ENCODE data around the gene AARS1. TPM values are rescaled to one million over a fixed set of nuclear protein-coding genes. Genes with fewer than 3 reads are reported as not detected.
"Not testable (repeated sequence)": the region's sequence is repeated elsewhere in the genome, so short reads cannot be mapped to it uniquely, and the experiment has no call there.

The AARS1 gene
- total and polyA plus RNA-seq, 4 donors: 53.7 to 121 (median 64.0) TPM

DNA sequence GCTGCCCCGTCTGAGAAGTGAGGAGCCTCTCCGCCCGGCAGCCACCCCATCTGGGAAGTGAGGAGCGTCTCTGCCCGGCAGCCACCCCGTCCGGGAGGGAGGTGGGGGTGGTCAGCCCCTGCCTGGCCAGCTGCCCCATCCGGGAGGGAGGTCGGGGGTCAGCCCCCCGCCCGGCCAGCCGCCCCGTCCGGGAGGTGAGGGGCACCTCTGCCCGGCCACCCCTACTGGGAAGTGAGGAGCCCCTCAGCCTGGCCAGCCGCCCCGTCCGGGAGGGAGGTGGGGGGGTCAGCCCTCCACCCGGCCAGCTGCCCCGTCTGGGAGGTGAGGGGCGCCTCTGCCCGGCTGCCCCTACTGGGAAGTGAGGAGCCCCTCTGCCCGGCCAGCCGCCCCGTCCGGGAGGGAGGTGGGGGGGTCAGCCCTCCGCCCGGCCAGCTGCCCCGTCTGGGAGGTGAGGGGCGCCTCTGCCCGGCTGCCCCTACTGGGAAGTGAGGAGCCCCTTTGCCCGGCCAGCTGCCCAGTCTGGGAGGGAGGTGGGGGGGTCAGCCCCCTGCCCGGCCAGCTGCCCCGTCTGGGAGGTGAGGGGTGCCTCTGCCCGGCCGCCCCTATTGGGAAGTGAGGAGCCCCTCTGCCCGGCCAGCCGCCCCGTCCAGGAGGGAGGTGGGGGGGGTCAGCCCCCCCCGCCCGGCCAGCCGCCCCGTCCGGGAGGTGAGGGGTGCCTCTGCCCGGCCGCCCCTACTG lies 84.5 kb downstream of the AARS1 start:
- H3K4me1 ChIP-seq (ENCODE audit: control insufficient read depth in 4 of 4, insufficient read depth in 4 of 4, low read length in 3 of 4); H3K9ac ChIP-seq (ENCODE audit: low read depth in 1 of 2, low read length in 2 of 2); H3K9me3 ChIP-seq (ENCODE audit: control insufficient read depth in 4 of 4, low read length in 3 of 4); H3K27me3 ChIP-seq (ENCODE audit: control insufficient read depth in 4 of 4, insufficient read depth in 4 of 4, low read length in 3 of 4); H3K36me3 ChIP-seq (ENCODE audit: control insufficient read depth in 4 of 4, insufficient read depth in 3 of 4, low read depth in 1 of 4, low read length in 3 of 4); H3K27ac ChIP-seq (ENCODE audit: low read depth in 1 of 2, low read length in 2 of 2); DNase-seq (ENCODE audit: low spot score); H3K4me3 ChIP-seq (ENCODE audit: low read depth in 1 of 3, low read length in 3 of 3): not testable (repeated sequence)
- 95% methylated on average over 43 of the region's 46 CpGs for WGBS

DNA sequence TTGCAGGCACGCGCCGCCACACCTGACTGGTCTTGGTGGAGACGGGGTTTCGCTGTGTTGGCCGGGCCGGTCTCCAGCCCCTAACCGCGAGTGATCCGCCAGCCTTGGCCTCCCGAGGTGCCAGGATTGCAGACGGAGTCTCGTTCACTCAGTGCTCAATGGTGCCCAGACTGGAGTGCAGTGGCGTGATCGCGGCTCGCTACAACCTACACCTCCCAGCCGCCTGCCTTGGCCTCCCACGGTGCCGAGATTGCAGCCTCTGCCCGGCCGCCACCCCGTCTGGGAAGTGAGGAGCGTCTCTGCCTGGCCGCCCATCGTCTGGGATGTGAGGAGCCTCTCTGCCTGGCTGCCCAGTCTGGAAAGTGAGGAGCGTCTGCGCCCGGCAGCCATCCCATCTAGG lies 85.3 kb downstream of the AARS1 start:
- 97% methylated on average over 19 of the region's 29 CpGs for WGBS
- H3K9me3 ChIP-seq (ENCODE audit: control insufficient read depth in 4 of 4, low read length in 3 of 4): not testable (repeated sequence)

DNA sequence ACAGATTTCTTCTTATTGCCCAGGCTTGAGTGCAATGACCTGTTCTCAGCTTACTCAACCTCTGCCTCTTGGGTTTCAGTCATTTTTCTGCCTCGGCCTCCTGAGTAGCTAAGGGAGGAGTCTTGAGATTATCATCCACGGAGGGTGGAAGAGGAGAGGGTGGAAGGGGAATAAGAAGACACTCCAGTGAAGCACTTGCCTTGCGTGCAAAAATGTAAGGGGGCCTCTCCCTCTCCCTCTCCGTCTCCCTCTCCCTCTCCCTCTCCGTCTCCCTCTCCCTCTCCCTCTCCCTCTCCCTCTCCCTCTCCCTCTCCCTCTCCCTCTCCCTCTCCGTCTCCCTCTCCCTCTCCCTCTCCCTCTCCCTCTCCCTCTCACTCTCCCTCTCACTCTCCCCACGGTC lies 85.8 kb downstream of the AARS1 start:
- not testable (repeated sequence) for H3K27ac ChIP-seq (ENCODE audit: low read depth in 1 of 2, low read length in 2 of 2); H3K4me3 ChIP-seq (ENCODE audit: low read depth in 1 of 3, low read length in 3 of 3); DNase-seq (ENCODE audit: low spot score); H3K9me3 ChIP-seq (ENCODE audit: control insufficient read depth in 4 of 4, low read length in 3 of 4); H3K27me3 ChIP-seq (ENCODE audit: control insufficient read depth in 4 of 4, insufficient read depth in 4 of 4, low read length in 3 of 4); H3K36me3 ChIP-seq (ENCODE audit: control insufficient read depth in 4 of 4, insufficient read depth in 3 of 4, low read depth in 1 of 4, low read length in 3 of 4); H3K4me1 ChIP-seq (ENCODE audit: control insufficient read depth in 4 of 4, insufficient read depth in 4 of 4, low read length in 3 of 4); H3K9ac ChIP-seq (ENCODE audit: low read depth in 1 of 2, low read length in 2 of 2)
- 74% methylated on average over 5 of the region's 7 CpGs for WGBS

More for the DNA sequence above, 85.3 kb downstream of the AARS1 start:
- H3K27me3 ChIP-seq (ENCODE audit: control insufficient read depth in 4 of 4, insufficient read depth in 4 of 4, low read length in 3 of 4); H3K27ac ChIP-seq (ENCODE audit: low read depth in 1 of 2, low read length in 2 of 2); H3K9ac ChIP-seq (ENCODE audit: low read depth in 1 of 2, low read length in 2 of 2); DNase-seq (ENCODE audit: low spot score); H3K36me3 ChIP-seq (ENCODE audit: control insufficient read depth in 4 of 4, insufficient read depth in 3 of 4, low read depth in 1 of 4, low read length in 3 of 4); H3K4me3 ChIP-seq (ENCODE audit: low read depth in 1 of 3, low read length in 3 of 3); H3K4me1 ChIP-seq (ENCODE audit: control insufficient read depth in 4 of 4, insufficient read depth in 4 of 4, low read length in 3 of 4): not testable (repeated sequence)

Small RNA genes lying within 50 kb of the gene (small RNA-seq; reads per million reads assigned to genes)
- not detected for gene AC009060.2
- gene RN7SL279P: not detected

Other genes with a start within 250 kb of the AARS1 start
- 10 to 100 TPM in 1 of 2 donors, 1 to 10 TPM in 1; 9.6 to 13.5 TPM for gene PDPR, start 175.2 kb downstream of the AARS1 start, total RNA-seq
- 1 to 10 TPM; 2.2 to 3.4 TPM for gene PDPR, start 175.2 kb downstream of the AARS1 start, polyA plus RNA-seq
- gene CLEC18C, start 115.7 kb downstream of the AARS1 start, total RNA-seq: under 1 TPM; 0.05 to 0.25 TPM
- gene CLEC18C, start 115.7 kb downstream of the AARS1 start, polyA plus RNA-seq: under 1 TPM in 1 of 2 donors, not detected in 1; 0.03 TPM
- 10 to 100 TPM; 13.1 to 16.4 TPM for gene EXOSC6, start 37.6 kb downstream of the AARS1 start, total RNA-seq
- gene EXOSC6, start 37.6 kb downstream of the AARS1 start, polyA plus RNA-seq: 1 to 10 TPM; 3.7 to 4.9 TPM
- gene DDX19B, start 9.7 kb upstream of the AARS1 start, total RNA-seq: 10 to 100 TPM; 11.3 to 16.2 TPM
- gene DDX19B, start 9.7 kb upstream of the AARS1 start, polyA plus RNA-seq: 10 to 100 TPM; 16.7 to 21.4 TPM
- gene DDX19A, start 57.4 kb upstream of the AARS1 start, total RNA-seq: 10 to 100 TPM; 18.9 to 27.8 TPM
- gene DDX19A, start 57.4 kb upstream of the AARS1 start, polyA plus RNA-seq: 10 to 100 TPM; 15.9 to 18.1 TPM
- 10 to 100 TPM; 16.1 to 53.1 TPM for gene ST3GAL2, start 149.6 kb upstream of the AARS1 start, total RNA-seq
- gene ST3GAL2, start 149.6 kb upstream of the AARS1 start, polyA plus RNA-seq: 1 to 10 TPM; 3.9 to 9.8 TPM
- 10 to 100 TPM in 1 of 2 donors, 1 to 10 TPM in 1; 7.3 to 20.2 TPM for gene FCSK, start 165.1 kb upstream of the AARS1 start, total RNA-seq
- 1 to 10 TPM; 4.3 to 9.7 TPM for gene FCSK, start 165.1 kb upstream of the AARS1 start, polyA plus RNA-seq
- 10 to 100 TPM; 27.7 to 59.5 TPM for gene COG4, start 234.0 kb upstream of the AARS1 start, total RNA-seq
- 10 to 100 TPM; 15.3 to 26.7 TPM for gene COG4, start 234.0 kb upstream of the AARS1 start, polyA plus RNA-seq
- gene SF3B3, start 234.3 kb upstream of the AARS1 start, total RNA-seq: 10 to 100 TPM; 56.6 to 77.8 TPM
- 10 to 100 TPM; 38.9 to 49.8 TPM for gene SF3B3, start 234.3 kb upstream of the AARS1 start, polyA plus RNA-seq